ENCODE measurements around the gene ITPK1. TPM values are rescaled to one million over a fixed set of nuclear protein-coding genes. Genes with fewer than 3 reads are reported as not detected.

ITPK1 gene
- total and polyA plus RNA-seq, 2 donors (not counting 3 experiments of a cell fraction or from before 2014, with no cell fraction given) = 39.6 to 51.8 TPM

- DNase-seq (ENCODE audit: low read depth, low spot score) (peak; percentile 8), FAIRE-seq (peak; percentile 28)
- Histone ChIP-seq H3K79me2 (ENCODE audit: control insufficient read depth, insufficient read depth, low read length) (peaks cover 4% of the 10 kb centered on the region), H3K27ac (ENCODE audit: insufficient read depth, low read depth, low read length) (no peak overlapping the region), H3K27me3 (ENCODE audit: control insufficient read depth in 2 of 2, insufficient read depth in 2 of 2, low read length in 2 of 2) (no peaks in the 10 kb centered on the region), H3K4me1 (ENCODE audit: control insufficient read depth, extremely low read depth, insufficient read depth, low read length) (peaks cover 12% of the 10 kb centered on the region), H4K20me1 (replicated peaks; ENCODE audit: control insufficient read depth, extremely low read depth, insufficient read depth, low read length) (no peaks in the 10 kb centered on the region), H3K9ac (replicated peaks; ENCODE audit: extremely low read depth, insufficient read depth, low read length) (no peak overlapping the region), H3K9me1 (replicated peaks; ENCODE audit: control insufficient read depth, extremely low read depth, insufficient read depth, low read length) (no peaks in the 10 kb centered on the region), H2AFZ (ENCODE audit: low read depth, low read length) (no peak overlapping the region), H3K9me3 (replicated peaks; ENCODE audit: control insufficient read depth, insufficient read depth, low read length) (no peaks in the 10 kb centered on the region), H3K36me3 (ENCODE audit: control insufficient read depth in 2 of 2, extremely low read depth in 1 of 2, insufficient read depth in 2 of 2, low read length in 2 of 2) (no peaks in the 10 kb centered on the region), H3K4me3 (replicated peaks in 1 of 3; ENCODE audit: insufficient read depth in 1 of 3, low read depth in 1 of 3, low read length in 3 of 3) (peak overlapping the region in 2 of 3 experiments; percentile 43 to 62), H3K4me2 (ENCODE audit: insufficient read depth, low read length) (peak overlapping the region; percentile 9)
- ChIA-PET POLR2A (interaction anchor here (1.7 kb wide), 1 partner anchor 71 kb away, joined by 4 read pairs; the partner anchor contains the start of genes LYSET and MOAP1), CTCF (interaction anchor here (0.9 to 4.1 kb wide), 41 partner anchors 7 to 506 kb away, joined by 3 to 121 read pairs (median 7); partner anchors contain the start of genes GON7, LYSET, MOAP1 and UBR7)
- dilution Hi-C loops (cut with MboI; ENCODE audit: extremely low pct_ligation_motif_present, low sequenced_read_pairs) (no loop called here), intact Hi-C loops (cut with micrococcal nuclease) (loop anchor here (5.0 to 10.0 kb wide), 4 partner anchors 142 to 503 kb away; partner anchors contain the start of genes BTBD7 and GOLGA5)
- no peak for TF ChIP-seq MAX (IDR thresholded peaks at IDR 0.05; ENCODE audit: insufficient read depth, insufficient read length)
- TF ChIP-seq POLR2AphosphoS5 (IDR thresholded peaks at IDR 0.05; ENCODE audit: insufficient read depth, low read depth, low read length) = no peak
- TF ChIP-seq GATA2 (IDR thresholded peaks at IDR 0.05; ENCODE audit: insufficient read depth, insufficient read length, low read depth, low read length) = no peak
- no peak for TF ChIP-seq JUN (IDR thresholded peaks at IDR 0.05; ENCODE audit: borderline replicate concordance, insufficient read depth, insufficient read length, low read depth)
- no peak for TF ChIP-seq FOS (IDR thresholded peaks at IDR 0.05; ENCODE audit: borderline replicate concordance, insufficient read depth, low read length)
- TF ChIP-seq CTCF (IDR thresholded peaks at IDR 0.05; ENCODE audit: extremely low read depth in 1 of 2, insufficient read depth in 1 of 2, low read depth in 1 of 2, low read length in 2 of 2) = no peak
- TF ChIP-seq EZH2 (IDR thresholded peaks at IDR 0.05; ENCODE audit: borderline replicate concordance, low read depth, low read length, severe bottlenecking) = no peak
- TF ChIP-seq POLR2A (IDR thresholded peaks at IDR 0.05; ENCODE audit: low read depth, low read length) = no peak
- TF ChIP-seq MYC (IDR thresholded peaks at IDR 0.05; ENCODE audit: low read depth, low read length) = no peak
- TSS peak; percentile 20 for BruUV-seq (replicated peaks)
These were observed 1.5 kb downstream of the ITPK1 start for GRCh38 chr14:93114068-93114710.
